HG03575 (cell line): Measurements from ENCODE around the gene EMCN.

ENCODE experiments used
- ATAC-seq: cut with Tn5 transposase; IDR thresholded peaks from one replicate; pipeline ENCODE4 v1.9.1; 2021; ENCODE audit not compliant: unreplicated experiment, insufficient number of reproducible peaks, low FRiP score; ENCODE audit errors: extremely low read depth

EMCN gene

GRCh38 chr4:100495074-100495473, 22.7 kb downstream of the EMCN start:
- ATAC-seq = no peak

GRCh38 chr4:100494166-100494565, 23.7 kb downstream of the EMCN start:
- no peak for ATAC-seq

- no peak for ATAC-seq
Observed at GRCh38 chr4:100493756-100494155, 24.1 kb downstream of the EMCN start.

- no peak for ATAC-seq
Observed at GRCh38 chr4:100492129-100492528, 25.7 kb downstream of the EMCN start.

- no peak for ATAC-seq
Observed at GRCh38 chr4:100489305-100489704, 28.5 kb downstream of the EMCN start.

GRCh38 chr4:100486496-100486895, 31.3 kb downstream of the EMCN start:
- ATAC-seq = no peak

- ATAC-seq = no peak
Observed at GRCh38 chr4:100483796-100484195, 34.0 kb downstream of the EMCN start.

GRCh38 chr4:100479971-100480370, 37.9 kb downstream of the EMCN start:
- no peak for ATAC-seq

- no peak for ATAC-seq
Observed at GRCh38 chr4:100469555-100469954, 48.3 kb downstream of the EMCN start.

- ATAC-seq = no peak
Observed at GRCh38 chr4:100466501-100466900, 51.3 kb downstream of the EMCN start.

GRCh38 chr4:100461807-100462605, 55.8 kb downstream of the EMCN start:
- no peak for ATAC-seq

- no peak for ATAC-seq
Observed at GRCh38 chr4:100450449-100450848, 67.4 kb downstream of the EMCN start.

GRCh38 chr4:100431416-100431815, 86.4 kb downstream of the EMCN start:
- no peak for ATAC-seq

GRCh38 chr4:100430451-100430850, 87.4 kb downstream of the EMCN start:
- ATAC-seq = no peak

GRCh38 chr4:100429616-100430015, 88.2 kb downstream of the EMCN start:
- no peak for ATAC-seq

GRCh38 chr4:100428051-100428450, 89.8 kb downstream of the EMCN start:
- ATAC-seq = no peak

- no peak for ATAC-seq
Observed at GRCh38 chr4:100424376-100424775, 93.4 kb downstream of the EMCN start.

- ATAC-seq = no peak
Observed at GRCh38 chr4:100422894-100423293, 94.9 kb downstream of the EMCN start.

GRCh38 chr4:100421361-100421978, 96.4 kb downstream of the EMCN start:
- ATAC-seq = no peak

- no peak for ATAC-seq
Observed at GRCh38 chr4:100420571-100420970, 97.3 kb downstream of the EMCN start.

- ATAC-seq = no peak
Observed at GRCh38 chr4:100417565-100417964, 100.3 kb downstream of the EMCN start.
